ENCODE results near the gene NCAM1.

DNA sequence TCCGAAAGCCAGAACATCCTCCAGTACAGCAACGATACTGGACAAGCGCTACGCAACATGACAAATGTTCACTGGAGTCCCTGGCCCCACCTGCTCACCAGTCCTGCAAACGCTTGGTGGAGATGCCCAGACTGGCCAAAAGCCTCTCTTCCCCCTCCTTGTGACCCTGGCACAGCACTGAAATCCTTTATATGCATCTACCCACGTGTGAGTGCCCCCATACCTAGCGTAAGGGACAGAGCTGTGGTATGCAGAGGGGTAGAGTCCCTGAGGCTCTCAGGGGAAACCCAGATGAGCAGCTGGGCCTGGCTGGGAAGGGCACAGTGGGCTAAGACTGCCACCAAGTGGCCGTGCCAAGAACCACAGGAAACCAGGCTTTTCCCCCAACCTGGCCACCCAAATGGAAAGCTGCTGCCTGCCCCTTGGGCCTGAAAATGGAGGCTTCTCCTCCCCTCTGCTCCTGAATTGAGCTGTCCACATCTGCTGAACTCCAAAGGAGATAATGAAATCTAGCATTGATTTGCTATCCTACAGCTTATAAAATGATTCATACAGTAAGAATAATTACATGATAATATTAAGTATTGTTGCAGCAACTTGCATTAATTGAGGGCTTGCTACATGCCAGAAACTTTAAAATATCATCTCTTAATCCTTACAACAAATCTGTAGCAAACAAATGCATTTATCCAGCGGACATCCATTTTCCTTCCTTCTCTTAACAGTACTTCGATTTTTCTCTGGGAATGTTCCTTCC is 328.4 kb downstream of the NCAM1 start:
- TF ChIP-seq CTCF (optimal IDR thresholded peaks at IDR 0.05 in 1 of 3, IDR thresholded peaks at IDR 0.05 in 1 of 3, conservative IDR thresholded peaks at IDR 0.05 in 1 of 3; ENCODE audit: extremely low read depth in 1 of 3, insufficient read depth in 2 of 3, low read length in 3 of 3): peak; percentile 96 to 98 (median 97)
- TF ChIP-seq EZH2 (IDR thresholded peaks at IDR 0.05; ENCODE audit: low read length): no peak
